Dendritic cell treated with granulocyte-macrophage colony-stimulating factor and Interleukin-4, amounts not matched to agents 40 ng/mL and 50 ng/mL, for 4 days (primary cell): ENCODE measurements around the gene ARFGEF2.
"Not testable (repeated sequence)": the region's sequence is repeated elsewhere in the genome, so short reads cannot be mapped to it uniquely, and the experiment has no call there.

Experiments used
- H3K27ac Mint-ChIP-seq: one replicate; pipeline ENCODE4 v1.8.0; 2022; ENCODE audit warnings: mild to moderate bottlenecking, mixed read lengths
- H3K27me3 Mint-ChIP-seq: one replicate; pipeline ENCODE4 v1.8.0; 2022; ENCODE audit warnings: mild to moderate bottlenecking, mixed read lengths
- H3K36me3 Mint-ChIP-seq: one replicate; pipeline ENCODE4 v1.8.0; 2022; ENCODE audit warnings: low read depth, mixed read lengths
- H3K4me1 Mint-ChIP-seq: one replicate; pipeline ENCODE4 v1.8.0; 2022; ENCODE audit warnings: low read depth, mixed read lengths
- H3K4me3 Mint-ChIP-seq: one replicate; pipeline ENCODE4 v1.8.0; 2022; ENCODE audit warnings: mild to moderate bottlenecking, moderate library complexity, mixed read lengths
- H3K9me3 Mint-ChIP-seq: one replicate; pipeline ENCODE4 v1.8.0; 2022; ENCODE audit warnings: mixed read lengths
- intact Hi-C: fragments of 100-400 bp; cut with micrococcal nuclease; formaldehyde crosslinking; loops from one replicate; pipeline ENCODE4 v1.15.0; 2022

Gene ARFGEF2

GRCh38 chr20:48921168-48921882, at the start of gene ARFGEF2:
TSS of gene ARFGEF2 (plus strand) at chr20:48921711. CDS start at chr20:48921890, 179 bp downstream.
- peaks cover 14% of the 10 kb centered on the region for H3K36me3 Mint-ChIP-seq
- peaks cover 52% of the 10 kb centered on the region for H3K4me1 Mint-ChIP-seq
- peak within 1 kb of the TSS; percentile 94 for H3K4me3 Mint-ChIP-seq
- intact Hi-C loops = loop anchor here (5.0 kb wide), 2 partner anchors 89 to 209 kb away; no protein-coding TSS in a partner anchor
- H3K27ac Mint-ChIP-seq = peak within 1 kb of the TSS; percentile 89
- H3K9me3 Mint-ChIP-seq = no peaks in the 10 kb centered on the region
- no peaks in the 10 kb centered on the region for H3K27me3 Mint-ChIP-seq

GRCh38 chr20:48875233-48875913, 46.1 kb upstream of the ARFGEF2 start:
- H3K27ac Mint-ChIP-seq = peak overlapping the region; percentile 55
- peaks cover 4% of the 10 kb centered on the region for H3K27me3 Mint-ChIP-seq
- no peaks in the 10 kb centered on the region for H3K36me3 Mint-ChIP-seq
- H3K4me3 Mint-ChIP-seq = no peak overlapping the region
- no peaks in the 10 kb centered on the region for H3K9me3 Mint-ChIP-seq
- peaks cover 50% of the 10 kb centered on the region for H3K4me1 Mint-ChIP-seq
- intact Hi-C loops = no loop called here

GRCh38 chr20:48875914-48876240, 45.6 kb upstream of the ARFGEF2 start:
- intact Hi-C loops = no loop called here
- H3K9me3 Mint-ChIP-seq = no peaks in the 10 kb centered on the region

GRCh38 chr20:48877304-48877703, 44.2 kb upstream of the ARFGEF2 start:
- Mint-ChIP-seq H3K27me3 (peaks cover 4% of the 10 kb centered on the region), H3K4me3 (no peak overlapping the region), H3K36me3 (no peaks in the 10 kb centered on the region), H3K9me3 (no peaks in the 10 kb centered on the region), H3K27ac (no peak overlapping the region), H3K4me1 (peaks cover 48% of the 10 kb centered on the region)
- intact Hi-C loops = no loop called here

More at GRCh38 chr20:48875914-48876240, 45.6 kb upstream of the ARFGEF2 start:
- peak overlapping the region; percentile 55 for H3K27ac Mint-ChIP-seq
- H3K4me3 Mint-ChIP-seq = no peak overlapping the region
- H3K27me3 Mint-ChIP-seq = peaks cover 4% of the 10 kb centered on the region
- H3K4me1 Mint-ChIP-seq = peaks cover 48% of the 10 kb centered on the region
- H3K36me3 Mint-ChIP-seq = no peaks in the 10 kb centered on the region

GRCh38 chr20:48878534-48879248, 42.8 kb upstream of the ARFGEF2 start:
- Mint-ChIP-seq H3K27ac (peak overlapping the region; percentile 14), H3K4me1 (peaks cover 39% of the 10 kb centered on the region), H3K36me3 (no peaks in the 10 kb centered on the region), H3K4me3 (no peak overlapping the region), H3K27me3 (peaks cover 4% of the 10 kb centered on the region), H3K9me3 (no peaks in the 10 kb centered on the region)
- intact Hi-C loops = no loop called here

- H3K27ac Mint-ChIP-seq = no peak overlapping the region
- intact Hi-C loops = no loop called here
- no peak overlapping the region for H3K4me3 Mint-ChIP-seq
- no peaks in the 10 kb centered on the region for H3K36me3 Mint-ChIP-seq
- peaks cover 4% of the 10 kb centered on the region for H3K27me3 Mint-ChIP-seq
- H3K9me3 Mint-ChIP-seq = no peaks in the 10 kb centered on the region
- H3K4me1 Mint-ChIP-seq = peaks cover 31% of the 10 kb centered on the region
Measured at GRCh38 chr20:48879612-48880245, 41.8 kb upstream of the ARFGEF2 start.

GRCh38 chr20:48880331-48880730, 41.2 kb upstream of the ARFGEF2 start:
- H3K27ac Mint-ChIP-seq = no peak overlapping the region
- H3K27me3 Mint-ChIP-seq = no peaks in the 10 kb centered on the region
- H3K4me3 Mint-ChIP-seq = no peak overlapping the region

GRCh38 chr20:48880981-48881657, 40.4 kb upstream of the ARFGEF2 start:
- intact Hi-C loops = no loop called here
- no peak overlapping the region for H3K27ac Mint-ChIP-seq

More at GRCh38 chr20:48880331-48880730, 41.2 kb upstream of the ARFGEF2 start:
- intact Hi-C loops = no loop called here
- Mint-ChIP-seq H3K36me3 (no peaks in the 10 kb centered on the region), H3K4me1 (peaks cover 25% of the 10 kb centered on the region), H3K9me3 (no peaks in the 10 kb centered on the region)

GRCh38 chr20:48885237-48885636, 36.3 kb upstream of the ARFGEF2 start:
- no peaks in the 10 kb centered on the region for H3K9me3 Mint-ChIP-seq
- no peaks in the 10 kb centered on the region for H3K36me3 Mint-ChIP-seq
- no peak overlapping the region for H3K4me3 Mint-ChIP-seq
- peaks cover 14% of the 10 kb centered on the region for H3K4me1 Mint-ChIP-seq
- no peaks in the 10 kb centered on the region for H3K27me3 Mint-ChIP-seq
- no peak overlapping the region for H3K27ac Mint-ChIP-seq
- intact Hi-C loops = no loop called here

More at GRCh38 chr20:48880981-48881657, 40.4 kb upstream of the ARFGEF2 start:
- no peaks in the 10 kb centered on the region for H3K27me3 Mint-ChIP-seq
- H3K4me3 Mint-ChIP-seq = no peak overlapping the region
- H3K4me1 Mint-ChIP-seq = peaks cover 17% of the 10 kb centered on the region
- no peaks in the 10 kb centered on the region for H3K36me3 Mint-ChIP-seq
- H3K9me3 Mint-ChIP-seq = no peaks in the 10 kb centered on the region

- H3K9me3 Mint-ChIP-seq = peaks cover 7% of the 10 kb centered on the region
Measured at GRCh38 chr20:48886194-48886593, 35.3 kb upstream of the ARFGEF2 start.

GRCh38 chr20:48886811-48887210, 34.7 kb upstream of the ARFGEF2 start:
- Mint-ChIP-seq H3K9me3 (peaks cover 13% of the 10 kb centered on the region), H3K4me3 (no peak overlapping the region), H3K27ac (no peak overlapping the region), H3K36me3 (peaks cover 9% of the 10 kb centered on the region), H3K4me1 (peaks cover 23% of the 10 kb centered on the region), H3K27me3 (no peaks in the 10 kb centered on the region)
- intact Hi-C loops = no loop called here

More at GRCh38 chr20:48886194-48886593, 35.3 kb upstream of the ARFGEF2 start:
- Mint-ChIP-seq H3K27me3 (no peaks in the 10 kb centered on the region), H3K36me3 (peaks cover 5% of the 10 kb centered on the region), H3K4me3 (no peak overlapping the region), H3K27ac (no peak overlapping the region), H3K4me1 (peaks cover 19% of the 10 kb centered on the region)
- intact Hi-C loops = no loop called here

GRCh38 chr20:48888517-48888916, 33.0 kb upstream of the ARFGEF2 start:
- Mint-ChIP-seq H3K9me3 (peaks cover 21% of the 10 kb centered on the region), H3K4me1 (peaks cover 23% of the 10 kb centered on the region)
- H3K27me3 Mint-ChIP-seq, H3K4me3 Mint-ChIP-seq, H3K36me3 Mint-ChIP-seq, H3K27ac Mint-ChIP-seq, intact Hi-C loops: not testable (repeated sequence)

- Mint-ChIP-seq H3K9me3 (peaks cover 21% of the 10 kb centered on the region), H3K4me3 (no peak overlapping the region), H3K27me3 (no peaks in the 10 kb centered on the region), H3K36me3 (peaks cover 9% of the 10 kb centered on the region), H3K27ac (peak overlapping the region; percentile 5), H3K4me1 (peaks cover 23% of the 10 kb centered on the region)
- intact Hi-C loops = no loop called here
Measured at GRCh38 chr20:48889140-48889790, 32.2 kb upstream of the ARFGEF2 start.
